GM12801 (cell line): ENCODE results near the gene MANBA.

Source experiments
- CTCF ChIP-seq: IDR thresholded peaks from one replicate; pipeline ENCODE4 v1.5.1; 2011; ENCODE audit warnings: control low read depth; ENCODE audit not compliant: insufficient read length; ENCODE audit errors: extremely low read depth

Gene MANBA

GRCh38 chr4:102608190-102608589, 152.6 kb downstream of the MANBA start:
- TF ChIP-seq CTCF: no peak

- no peak for TF ChIP-seq CTCF
These were observed 153.8 kb downstream of the MANBA start for GRCh38 chr4:102606846-102607450.

- no peak for TF ChIP-seq CTCF
These were observed 154.5 kb downstream of the MANBA start for GRCh38 chr4:102606261-102606660.

- TF ChIP-seq CTCF: no peak
These were observed 156.4 kb downstream of the MANBA start for GRCh38 chr4:102604222-102604940.

GRCh38 chr4:102601586-102602227, 159.1 kb downstream of the MANBA start:
- TF ChIP-seq CTCF: no peak

- no peak for TF ChIP-seq CTCF
These were observed 160.1 kb downstream of the MANBA start for GRCh38 chr4:102600689-102601088.

- no peak for TF ChIP-seq CTCF
These were observed 160.9 kb downstream of the MANBA start for GRCh38 chr4:102599886-102600285.
